GM21529 (cell line): ENCODE measurements around the gene ARL17A.
"Not testable (repeated sequence)": the region's sequence is repeated elsewhere in the genome, so short reads cannot be mapped to it uniquely, and the experiment has no call there.

Experiments used
- ATAC-seq: cut with Tn5 transposase; IDR thresholded peaks from one replicate; pipeline ENCODE4 v1.9.1; 2021; ENCODE audit not compliant: unreplicated experiment

ARL17A gene

DNA sequence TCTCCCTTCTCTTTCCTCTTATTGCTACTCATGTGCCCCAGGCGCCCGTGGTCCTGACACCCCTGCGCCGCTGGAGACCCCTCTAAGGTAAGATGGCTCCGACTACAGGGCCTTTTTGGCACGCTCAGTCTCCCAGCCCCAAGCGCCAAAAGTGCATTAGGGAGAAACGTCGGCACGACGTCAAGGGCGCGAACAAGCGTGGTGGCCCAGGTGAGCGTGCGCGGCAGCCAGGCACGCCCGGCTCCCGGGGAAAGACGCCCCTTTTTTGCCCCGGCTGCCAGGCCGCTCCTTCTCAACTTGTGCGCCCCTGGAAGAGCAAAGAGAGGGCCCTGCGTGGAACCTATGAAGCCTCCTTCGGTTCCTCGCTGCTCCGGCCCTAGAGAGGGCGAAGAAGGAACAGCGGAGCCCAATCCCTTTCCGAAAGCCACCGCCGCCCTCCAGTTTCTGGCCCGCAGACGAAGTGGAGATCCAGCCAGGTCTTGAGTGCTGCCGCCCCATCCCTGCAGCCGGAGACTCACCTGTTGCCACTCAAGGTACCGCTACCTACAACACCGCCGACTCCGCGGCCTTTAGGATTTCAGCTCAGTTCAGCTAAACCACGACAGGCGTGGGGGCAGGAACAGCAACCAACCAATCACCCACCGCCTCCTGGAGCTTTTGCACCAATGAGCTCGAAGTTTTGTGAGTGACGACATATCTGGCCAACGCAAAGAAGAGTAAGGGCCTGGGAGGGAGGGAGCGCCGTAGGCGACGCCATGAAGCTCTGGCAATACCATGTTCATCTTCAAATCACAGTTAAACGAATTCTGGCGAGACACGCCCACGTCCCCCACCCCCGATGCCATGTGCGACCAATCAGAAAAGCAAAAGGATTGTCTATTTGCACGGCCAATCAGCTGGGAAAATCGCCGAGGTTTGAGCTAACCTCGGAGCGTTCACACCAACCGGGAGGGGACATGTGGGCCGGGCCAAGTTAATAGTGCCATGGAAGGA, at the start of gene ARL17A:
ARL17A (minus strand) TSS at position 609 of the 993 bp plus-strand sequence. CDS start 3,369 bp downstream, outside the sequence.
- peak; percentile 98 for ATAC-seq

DNA sequence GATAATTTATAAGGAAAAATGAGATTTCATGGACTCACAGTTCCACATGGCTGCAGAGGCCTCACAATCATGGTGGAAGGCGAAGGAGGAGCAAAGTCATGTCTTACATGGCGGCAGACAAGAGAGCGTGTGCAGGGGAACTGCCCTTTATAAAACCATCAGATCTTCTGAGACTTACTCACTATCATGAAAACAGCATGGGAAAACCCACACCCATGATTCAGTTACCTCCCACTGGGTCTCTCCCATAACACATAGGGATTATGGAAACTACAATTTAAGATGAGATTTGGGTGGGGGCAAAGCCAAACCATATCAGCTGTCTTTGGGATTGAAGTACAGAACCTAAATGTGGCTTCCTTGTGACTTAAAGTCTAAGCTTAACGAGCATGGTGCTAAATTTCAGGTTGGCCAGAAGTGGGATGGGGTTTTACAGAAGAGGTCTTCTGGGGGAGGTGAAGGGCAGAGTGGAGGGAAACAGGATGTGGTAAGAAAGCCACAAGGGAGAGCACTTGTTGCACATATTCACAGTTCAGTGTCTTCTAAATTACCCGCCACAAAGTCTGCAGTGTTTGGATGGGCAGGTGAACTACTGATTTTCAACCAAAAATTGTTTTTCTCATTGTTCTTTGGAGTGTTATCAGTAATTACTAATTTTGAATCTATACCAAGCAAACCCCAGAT, 49.4 kb upstream of the ARL17A start:
- ATAC-seq = not testable (repeated sequence)

DNA sequence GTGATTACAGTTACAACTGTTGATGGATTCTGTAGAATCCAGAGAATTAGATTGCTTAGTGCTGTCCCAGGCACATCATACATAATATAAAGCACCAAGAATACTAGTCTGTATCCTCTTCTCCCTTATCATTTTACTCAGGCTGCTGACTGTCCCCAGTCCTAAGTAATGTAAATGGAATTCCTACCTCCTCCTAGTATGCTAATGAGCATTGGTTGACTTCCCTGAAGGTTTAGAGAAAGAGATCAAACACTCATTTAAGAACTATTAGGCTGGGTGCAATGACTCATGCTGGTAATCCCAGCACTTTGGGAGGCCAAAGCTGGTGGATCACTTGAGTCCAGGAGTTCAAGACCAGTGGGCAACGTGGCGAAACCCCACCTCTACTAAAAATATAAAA, 48.0 kb upstream of the ARL17A start:
- ATAC-seq = not testable (repeated sequence)

DNA sequence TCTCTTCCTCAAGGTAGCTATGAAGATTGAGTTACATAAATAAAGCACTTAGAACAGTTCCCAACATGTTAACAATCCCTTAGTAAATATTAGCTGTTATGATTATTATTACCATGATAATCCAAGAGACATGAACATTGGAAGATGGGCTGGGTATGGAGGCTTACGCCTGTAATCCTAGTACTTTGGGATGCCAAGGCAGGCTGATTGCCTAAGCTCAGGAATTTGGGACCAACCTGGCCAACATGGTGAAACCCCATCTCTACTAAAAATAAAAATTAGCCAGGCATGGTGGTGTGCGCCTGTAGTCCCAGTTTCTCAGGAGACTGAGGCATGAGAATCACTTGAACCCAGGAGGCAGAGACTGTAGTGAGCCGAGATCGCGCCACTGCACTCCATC, 45.2 kb upstream of the ARL17A start:
- not testable (repeated sequence) for ATAC-seq

DNA sequence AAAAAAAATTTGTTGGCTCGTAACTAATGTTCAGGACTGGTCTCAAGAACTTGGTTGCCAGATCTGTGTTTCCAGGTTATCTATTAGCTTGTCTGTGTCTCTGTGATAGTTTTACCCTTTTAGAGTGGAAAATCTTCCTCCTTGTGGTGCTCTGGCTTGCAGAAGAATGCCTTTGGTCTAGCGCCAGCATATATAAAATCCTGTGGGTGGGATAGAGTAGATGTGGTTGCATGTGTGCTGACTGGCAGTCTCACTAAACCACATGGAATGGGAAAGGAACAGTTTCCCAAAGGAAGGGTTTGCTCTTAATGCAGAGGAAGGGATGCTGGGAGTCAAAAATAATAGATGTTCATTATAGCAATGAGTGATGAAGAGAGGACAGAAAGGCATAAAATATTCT, 44.3 kb upstream of the ARL17A start:
- ATAC-seq = not testable (repeated sequence)

DNA sequence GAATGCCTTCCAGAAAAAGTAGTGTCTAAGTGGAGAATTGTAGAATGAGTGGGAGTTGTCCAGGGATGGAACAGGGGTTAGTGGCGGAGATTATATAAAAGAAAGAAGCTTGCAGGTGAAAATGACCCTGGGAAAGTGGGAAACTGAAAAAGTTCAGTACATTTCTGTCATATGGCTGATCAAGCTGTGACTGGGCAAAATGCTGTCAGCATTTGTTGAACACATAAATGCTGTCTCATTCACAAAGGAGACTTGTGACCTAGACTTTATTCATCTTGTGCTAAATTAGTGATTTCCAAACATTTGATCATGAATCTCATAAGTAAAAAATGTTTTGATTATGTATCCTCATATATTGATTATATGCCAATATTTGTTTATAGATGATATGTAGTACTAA, 39.5 kb upstream of the ARL17A start:
- ATAC-seq = not testable (repeated sequence)

DNA sequence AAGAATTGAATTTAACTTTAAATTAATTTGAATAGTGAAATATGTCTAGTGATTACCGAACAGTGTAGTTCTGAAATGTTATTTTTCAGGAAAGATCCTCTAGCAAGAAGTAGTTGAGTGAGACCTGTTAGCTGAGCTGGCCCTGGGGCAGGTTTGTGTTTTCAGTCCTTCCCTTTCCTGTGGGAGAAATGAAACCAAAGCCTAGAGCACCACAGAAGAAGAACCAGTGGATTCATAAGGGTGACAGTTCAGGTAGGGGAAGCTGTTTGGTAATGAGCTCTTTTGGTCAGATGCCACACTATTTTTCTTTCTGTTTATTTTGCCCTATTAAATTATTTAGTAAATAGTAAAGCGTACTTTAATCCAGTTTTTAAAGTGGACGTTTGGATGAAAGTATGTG, 37.6 kb upstream of the ARL17A start:
- ATAC-seq = not testable (repeated sequence)

DNA sequence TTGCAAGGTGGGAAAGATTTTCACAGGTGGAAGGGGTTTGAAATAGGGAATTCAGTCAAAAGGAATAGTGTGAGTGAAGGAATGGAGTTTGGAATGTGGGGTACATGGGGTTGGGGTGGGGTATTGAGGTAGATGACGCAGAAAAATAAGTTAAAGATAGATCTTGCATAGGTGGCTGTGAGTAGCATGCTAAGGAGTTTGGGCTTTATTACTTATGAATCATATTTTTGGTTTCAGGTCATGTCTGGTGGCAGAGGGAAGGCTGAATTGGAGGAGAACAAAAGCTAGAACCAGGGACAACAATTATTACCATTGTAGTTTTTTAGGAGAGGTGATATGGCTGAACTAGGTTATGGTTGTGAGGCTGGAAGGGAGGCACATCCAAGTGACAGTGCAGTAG, 34.4 kb upstream of the ARL17A start:
- not testable (repeated sequence) for ATAC-seq

DNA sequence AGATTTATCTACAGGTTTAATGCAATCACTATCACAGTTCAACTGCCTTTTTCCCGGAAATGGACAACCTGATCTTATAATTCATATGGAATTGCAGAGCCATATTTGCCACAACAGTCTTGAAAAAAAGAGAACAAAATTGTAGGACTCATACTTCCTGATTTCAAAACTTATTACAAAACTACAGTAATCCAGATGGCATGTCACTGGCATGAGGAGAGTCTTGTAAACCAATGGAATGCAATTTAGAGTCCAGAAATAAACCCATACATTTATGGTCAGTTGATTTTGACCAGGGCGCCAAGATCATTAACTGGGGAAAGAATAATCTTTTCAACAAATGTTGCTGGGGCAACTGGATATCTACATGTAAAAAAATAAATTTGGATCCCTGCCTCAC, 31.8 kb upstream of the ARL17A start:
- ATAC-seq = not testable (repeated sequence)

DNA sequence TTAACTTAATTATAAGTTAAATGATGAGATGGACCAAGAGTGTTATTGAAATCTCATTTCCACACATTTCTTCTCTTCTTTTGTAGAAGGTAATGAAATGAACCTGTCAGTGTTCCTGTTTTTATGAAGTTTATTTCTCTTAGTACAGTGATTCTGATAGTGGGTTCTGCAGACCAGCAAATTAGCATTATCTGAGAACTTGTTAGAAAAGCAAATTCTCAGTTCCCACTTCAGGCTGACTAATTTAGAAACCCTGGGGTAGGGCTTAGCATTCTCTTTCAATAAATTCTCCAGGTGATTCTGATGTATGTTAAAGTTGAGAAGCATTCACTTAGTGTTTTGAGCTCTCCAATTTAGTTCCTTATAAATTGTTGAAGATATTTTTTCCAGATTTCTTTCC, 23.6 kb upstream of the ARL17A start:
- peak; percentile 85 for ATAC-seq

DNA sequence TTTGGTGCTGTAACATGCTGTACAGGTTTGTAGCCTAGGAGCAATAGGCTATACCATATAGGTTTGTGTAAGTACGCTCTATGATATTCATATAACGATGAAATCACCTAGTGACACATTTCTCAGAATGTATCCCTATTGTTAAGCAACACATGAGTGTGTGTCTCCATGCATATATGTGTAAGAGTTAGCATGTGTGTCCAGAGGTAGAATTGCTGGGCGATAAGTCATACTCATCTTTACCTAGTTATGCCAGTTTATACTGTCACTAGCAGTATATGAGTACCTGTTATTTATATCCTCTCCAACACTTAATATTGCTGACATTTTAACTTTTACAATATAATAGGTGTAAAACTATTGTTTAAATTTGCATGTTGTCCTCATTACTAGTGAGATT, 21.3 kb upstream of the ARL17A start:
- not testable (repeated sequence) for ATAC-seq

DNA sequence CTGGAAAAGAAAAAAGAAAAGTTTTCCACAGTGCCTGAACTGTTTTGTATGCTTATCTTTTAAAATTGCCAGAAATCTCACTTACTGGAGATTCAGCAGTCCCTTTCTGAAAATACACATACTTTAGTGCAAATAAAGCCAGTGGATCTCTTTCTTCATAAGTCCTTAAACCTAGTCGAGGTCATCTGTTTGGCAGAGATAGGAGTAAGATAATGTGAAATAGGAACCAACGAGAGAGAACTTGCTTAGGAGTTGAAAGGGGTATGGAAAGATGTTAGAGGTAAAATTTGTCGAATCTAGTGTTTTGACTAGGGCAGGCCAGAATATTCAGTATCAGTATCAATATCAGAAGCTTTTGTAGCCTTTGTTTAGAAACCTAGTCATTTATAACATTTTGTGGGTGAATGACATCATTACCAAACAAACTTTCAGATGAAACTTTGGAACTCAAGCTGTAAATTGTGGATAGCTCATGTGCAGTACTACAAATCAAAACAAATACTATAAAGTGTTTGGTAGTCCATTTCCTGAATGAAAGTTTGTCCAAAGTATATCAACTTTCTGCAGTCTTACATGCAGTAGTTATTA, 18.9 kb upstream of the ARL17A start:
- ATAC-seq = peak; percentile 67

DNA sequence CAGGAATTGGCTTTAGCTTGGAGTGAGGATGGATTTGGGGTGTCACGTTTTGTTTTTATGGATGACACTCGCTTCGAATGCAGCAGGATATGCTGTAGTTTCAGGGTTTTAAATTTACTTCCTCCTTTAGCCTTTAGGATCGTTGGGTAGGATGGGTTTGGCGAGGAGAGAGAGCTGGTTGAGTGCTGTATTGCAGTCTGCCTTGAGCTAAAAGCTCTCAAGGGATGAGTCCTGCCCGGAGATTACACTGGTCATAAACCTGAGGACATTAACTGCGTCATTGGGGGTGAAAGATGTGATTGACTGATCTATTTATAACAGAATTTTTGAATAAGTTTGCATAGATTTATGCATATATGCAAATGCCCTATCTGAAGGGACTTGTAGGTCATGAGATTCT, 11.8 kb upstream of the ARL17A start:
- not testable (repeated sequence) for ATAC-seq

DNA sequence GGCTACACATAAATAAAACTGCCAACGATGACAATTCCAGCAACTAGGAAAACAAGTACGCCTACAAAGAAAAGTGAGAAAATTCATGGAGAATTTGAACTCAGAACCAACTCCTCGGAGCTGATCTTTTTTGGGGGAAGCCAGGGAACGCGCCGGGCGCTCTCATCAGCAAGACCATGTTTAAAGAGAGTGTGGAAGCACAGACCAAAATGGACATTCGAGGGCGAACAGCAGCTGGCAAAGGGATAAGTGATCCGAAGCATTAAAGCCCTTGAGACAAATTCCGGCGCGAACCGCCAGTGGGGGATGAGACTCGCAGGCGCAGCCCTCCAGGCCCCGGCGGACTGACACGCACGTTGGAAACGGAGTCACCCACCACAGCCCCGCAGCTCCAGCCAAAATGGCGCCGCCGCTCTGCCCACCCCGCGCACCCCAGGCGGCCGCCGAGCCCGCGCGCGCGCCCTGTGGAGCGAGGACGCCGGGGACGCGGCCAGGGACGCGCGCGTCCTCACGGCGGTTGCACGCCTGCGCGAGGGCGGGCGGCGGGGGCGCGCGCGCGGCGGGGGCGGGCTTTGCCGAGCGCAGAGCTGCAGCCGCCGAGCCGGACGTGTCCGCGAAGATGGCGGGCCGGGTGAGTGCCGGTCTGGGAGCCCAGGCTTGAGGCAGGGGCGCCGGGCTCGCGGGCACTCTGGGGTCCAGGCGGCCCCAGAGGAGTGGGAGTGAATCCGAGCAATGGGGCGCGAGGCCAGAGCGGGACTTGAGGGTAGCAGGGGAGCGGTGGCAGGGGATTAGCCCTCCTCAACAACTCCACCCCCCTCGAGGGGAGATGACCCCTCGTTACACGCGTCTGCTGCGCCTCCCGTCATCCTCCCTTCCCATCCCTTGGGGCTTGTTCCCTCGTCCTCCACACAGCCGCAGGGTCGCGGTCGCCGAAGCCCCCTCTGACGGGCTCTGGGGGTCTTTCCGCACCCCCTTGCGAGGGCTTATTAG, 11.0 kb upstream of the ARL17A start, which contains the start of gene NSF:
NSF (plus strand) TSS at position 513 of the 990 bp plus-strand sequence; CDS start at position 620, 107 bp downstream.
- peak; percentile 73 for ATAC-seq

DNA sequence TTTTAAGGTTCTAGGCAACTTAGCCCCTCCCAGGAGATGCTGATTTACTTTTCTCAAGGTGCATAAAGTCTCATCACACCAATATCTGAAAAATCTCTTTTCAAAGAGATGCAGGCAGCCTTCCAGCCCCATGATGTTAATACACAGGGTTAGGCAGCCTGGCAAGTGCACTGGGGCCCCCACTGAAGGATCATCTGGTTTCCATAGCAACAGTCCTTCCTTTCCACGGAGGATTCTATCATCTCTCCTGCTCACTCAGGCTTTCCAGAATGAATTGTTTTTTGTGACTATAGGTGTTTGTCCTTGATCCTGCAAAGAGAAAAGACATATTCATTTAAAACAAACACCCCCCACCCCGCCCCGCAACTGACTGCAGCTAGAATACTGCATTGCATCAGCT, 6.0 kb upstream of the ARL17A start:
- not testable (repeated sequence) for ATAC-seq

DNA sequence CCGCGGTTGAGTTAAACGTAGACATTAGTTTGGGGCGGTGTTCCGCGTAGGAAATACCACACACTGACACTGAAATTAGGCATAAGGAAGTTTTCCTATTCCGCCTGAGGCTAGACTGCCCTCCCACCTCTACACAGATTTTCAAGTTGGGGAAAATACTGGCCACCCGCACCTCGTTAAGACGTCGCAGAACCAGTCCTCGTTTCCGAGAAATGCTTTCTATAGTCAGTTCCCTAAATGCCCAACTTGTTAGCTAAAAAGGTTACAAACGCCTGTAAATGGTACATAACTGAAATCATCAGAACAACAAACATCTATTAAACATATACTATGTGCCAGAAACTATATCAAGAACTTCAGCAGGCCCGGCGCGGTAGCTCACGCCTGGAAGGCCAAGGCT, 591 bp upstream of the ARL17A start:
- ATAC-seq = not testable (repeated sequence)

DNA sequence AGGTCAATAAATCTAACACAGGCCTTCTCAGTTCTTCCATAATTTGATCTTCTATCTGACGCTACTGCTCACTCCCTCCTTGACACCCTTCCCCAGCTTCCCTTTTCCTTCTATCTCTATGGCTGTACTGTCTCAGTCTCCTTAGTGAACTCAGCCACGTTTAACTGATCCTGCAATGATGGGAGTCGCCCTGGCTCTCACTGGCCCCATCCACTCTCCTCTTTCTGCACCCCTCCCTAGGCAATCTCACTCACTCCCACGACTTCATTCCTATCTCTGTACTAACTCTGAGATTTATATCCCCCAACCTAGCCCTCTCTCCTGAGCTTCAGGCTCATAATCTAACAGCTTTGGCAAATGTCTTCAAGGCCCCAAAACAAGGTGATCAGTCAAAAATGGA, 7.7 kb downstream of the ARL17A start:
- ATAC-seq = not testable (repeated sequence)

DNA sequence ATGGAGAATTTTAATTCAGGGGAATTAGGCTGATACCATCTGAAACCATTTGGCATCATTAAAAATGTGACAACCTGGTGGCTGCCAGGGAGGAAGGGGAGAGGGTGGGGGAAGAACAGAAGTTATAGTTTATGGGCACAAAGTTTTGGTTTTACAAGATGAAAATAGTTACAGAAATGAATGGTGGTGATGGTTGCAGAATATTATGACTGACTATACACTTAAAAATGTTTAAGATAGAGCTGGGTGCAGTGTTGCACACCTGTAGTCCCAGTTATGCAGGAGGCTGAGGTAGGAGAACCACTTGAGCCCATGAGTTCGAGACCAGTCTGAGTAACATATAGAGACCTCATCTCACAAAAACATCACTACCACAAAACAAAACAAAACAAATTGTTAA, 12.5 kb downstream of the ARL17A start:
- not testable (repeated sequence) for ATAC-seq

DNA sequence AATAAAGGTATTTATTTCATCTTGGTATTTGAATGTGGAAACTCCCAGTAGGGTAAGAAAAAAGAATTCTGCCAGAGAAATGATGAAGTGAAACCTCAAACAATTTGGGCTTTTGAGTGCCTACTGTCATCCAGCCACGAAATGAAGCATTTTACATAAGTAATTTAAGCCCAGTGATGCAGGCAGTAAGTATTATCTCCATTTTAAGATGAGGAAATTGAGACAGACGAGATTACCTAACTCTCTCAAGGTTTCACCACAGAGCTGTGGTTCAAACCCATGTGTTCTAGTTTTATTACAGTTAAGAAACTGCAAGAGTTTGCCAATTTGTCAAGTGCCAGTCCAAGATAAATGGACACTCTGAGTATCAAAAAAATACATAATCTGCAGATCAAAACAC, 13.2 kb downstream of the ARL17A start:
- not testable (repeated sequence) for ATAC-seq

DNA sequence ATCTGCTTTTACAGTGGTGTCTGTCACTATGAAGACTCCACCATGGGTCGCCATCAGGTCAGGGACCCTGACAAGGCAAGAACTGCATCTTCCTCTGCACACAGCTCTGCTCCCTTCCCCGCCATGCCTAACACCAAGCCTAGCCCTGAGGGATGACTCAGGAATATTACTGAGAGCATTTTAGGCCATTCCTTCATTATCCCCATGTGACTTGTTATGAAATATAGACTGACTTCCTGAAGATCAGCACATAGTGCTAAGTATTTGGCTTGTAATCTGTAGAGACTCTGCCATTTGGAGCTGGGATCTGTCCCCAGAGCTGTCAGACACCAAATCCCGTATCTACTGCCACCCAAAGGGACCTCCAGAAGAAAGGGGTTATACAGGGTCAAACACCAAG, 19.4 kb downstream of the ARL17A start:
- ATAC-seq = not testable (repeated sequence)
